Right cardiac atrium (tissue), 5 donors: ENCODE data around the gene FNIP2. TPM values are rescaled to one million over a fixed set of nuclear protein-coding genes. Genes with fewer than 3 reads are reported as not detected.

Experiments used
- ATAC-seq, 2 donors: fragments of 200-7000 bp; cut with Tn5 transposase; one replicate each; pipeline versions ENCODE4 v1.8.0 to v1.9.1; 2020; ENCODE audit warnings: moderate library complexity in 2 of 2, mild to moderate bottlenecking in 1 of 2
- DNase-seq, 3 donors: peaks; one replicate each; pipeline ENCODE4 v3.0.0-alpha.2; 2020
- H3K27ac ChIP-seq: one replicate; pipeline ENCODE4 v1.5.1; 2013; ENCODE audit warnings: mild to moderate bottlenecking, low read length, control low read depth, moderate library complexity
- H3K27me3 ChIP-seq: one replicate; pipeline ENCODE4 v1.6.1; 2013; ENCODE audit not compliant: control insufficient read depth, insufficient read depth
- H3K4me1 ChIP-seq: one replicate; pipeline ENCODE4 v1.6.1; 2013; ENCODE audit warnings: low read length; ENCODE audit not compliant: control insufficient read depth, insufficient read depth
- H3K4me3 ChIP-seq: one replicate; pipeline ENCODE4 v1.5.1; 2013; ENCODE audit warnings: low read length, control low read depth
- H3K9me3 ChIP-seq: one replicate; pipeline ENCODE4 v1.6.1; 2013; ENCODE audit warnings: low read length; ENCODE audit not compliant: control insufficient read depth
- WGBS: extraction: QIAGEN DNeasy Blood & Tissue Kit; methylation state at CpG from one replicate; pipeline ENCODE4 v1.1.7; 2013; 5-methylcytosine and 5-hydroxymethylcytosine counted together
- intact Hi-C, 4 donors: fragments of 100-400 bp; cut with DNase I; formaldehyde crosslinking; loops; one replicate each; pipeline versions ENCODE4 v1.11.0 to v1.14.0; 2022 to 2023
- polyA plus RNA-seq: library from polyadenylated mRNA; stranded (reverse); fragments of 200-250 nt; gene quantifications from one replicate; pipeline ENCODE4 v1.2.3, GENCODE V29; 2013
- total RNA-seq, 4 donors: library from RNA; stranded (reverse); fragmentation: NEBNext Ultra II Directional; extraction: Animal tissue kit (Norgen Biotek cat#: 25700); gene quantifications; one replicate each; pipeline ENCODE4 v1.2.1, GENCODE V29; 2021
- donor health status: healthy with polysubstance abuse.
- donor health status: DM: no; HTN: yes; CAD: no.
- donor health status: DM: no; HTN: no; CAD: no.
- donor health status: DM: no; HTN: yes; CAD: no; lungs with severe emphysema.
- donor health status: DM: yes; HTN: yes; CAD: no.

The FNIP2 gene
- total and polyA plus RNA-seq, 5 donors: 16.4 to 59.5 (median 46.3) TPM

DNA sequence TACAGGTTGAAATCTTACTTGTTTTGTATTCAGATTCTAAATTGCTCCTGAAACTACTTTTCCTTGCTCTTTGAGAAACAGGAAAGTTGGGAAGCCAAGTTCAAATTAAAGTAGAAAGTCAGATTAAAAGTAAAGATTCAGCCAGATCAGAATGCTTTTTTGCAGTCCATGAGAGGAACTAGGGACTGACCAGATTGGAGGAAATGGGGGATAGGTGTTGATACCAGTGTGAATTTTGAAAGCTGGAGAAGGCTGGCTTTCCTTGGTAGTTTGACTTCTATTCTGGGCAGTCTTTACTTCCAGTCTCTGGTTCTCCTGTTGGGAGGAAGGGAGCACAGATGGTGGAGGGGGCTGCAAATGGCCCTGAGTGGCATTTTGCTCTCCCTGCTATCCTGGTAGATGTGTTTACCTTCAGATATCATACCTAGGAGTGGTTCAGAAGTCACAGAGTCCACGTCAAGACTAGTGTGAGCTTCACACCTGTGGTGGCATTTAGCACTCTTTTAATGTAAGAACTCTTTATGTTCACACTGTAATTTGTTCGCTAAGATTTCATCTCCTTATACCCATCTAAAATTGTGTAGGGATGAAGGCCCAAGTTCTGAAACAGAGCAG is 68.8 kb downstream of the FNIP2 start:
- peaks cover 6% of the 10 kb centered on the region for H3K4me1 ChIP-seq
- no peaks in the 10 kb centered on the region for H3K27me3 ChIP-seq
- no peak overlapping the region for H3K4me3 ChIP-seq
- ATAC-seq (no peak), DNase-seq (no peak)
- H3K27ac ChIP-seq: no peak overlapping the region
- intact Hi-C loops: no loop called here
- H3K9me3 ChIP-seq: no peaks in the 10 kb centered on the region
- WGBS: 89% methylated on average over 2 of the region's 2 CpGs

DNA sequence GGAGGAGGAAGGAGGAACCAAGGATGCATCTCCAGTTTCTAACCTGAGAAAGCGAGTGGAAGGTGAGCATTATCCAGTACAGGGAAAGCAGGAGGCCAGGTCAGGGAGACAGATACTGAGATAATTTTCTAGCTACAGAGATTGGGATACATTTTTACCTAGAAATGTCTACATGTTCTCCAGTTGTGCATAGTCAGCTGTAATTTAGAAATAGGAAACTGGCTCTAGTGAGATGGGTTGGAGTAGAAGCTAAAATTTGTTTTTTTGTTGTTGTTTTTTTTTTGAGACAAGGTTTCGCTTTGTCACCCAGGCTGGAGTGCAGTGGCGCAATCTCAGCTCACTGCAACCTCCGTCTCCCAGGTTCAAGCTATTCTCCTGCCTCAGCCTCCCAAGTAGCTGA is 71.3 kb downstream of the FNIP2 start:
- DNase-seq: no peak
- intact Hi-C loops: loop anchor here in 2 of 4 donors (5.0 to 10.0 kb wide), 2 partner anchors 73 to 75 kb away; partner anchors contain the start of gene FNIP2 (in 2 of the 2)
- no peaks in the 10 kb centered on the region for H3K27me3 ChIP-seq
- H3K4me1 ChIP-seq: peaks cover 6% of the 10 kb centered on the region
- no peak overlapping the region for H3K27ac ChIP-seq
- no peak for ATAC-seq
- no peak overlapping the region for H3K4me3 ChIP-seq
- 94% methylated on average over 4 of the region's 4 CpGs for WGBS
- H3K9me3 ChIP-seq: no peaks in the 10 kb centered on the region

- intact Hi-C loops: loop anchor here in 2 of 4 donors (5.0 to 10.0 kb wide), 2 partner anchors 74 to 77 kb away; partner anchors contain the start of gene FNIP2 (in 2 of the 2)
- Histone ChIP-seq H3K4me3 (peak overlapping the region; percentile 48), H3K27me3 (no peaks in the 10 kb centered on the region), H3K9me3 (no peaks in the 10 kb centered on the region), H3K4me1 (peaks cover 3% of the 10 kb centered on the region), H3K27ac (peak overlapping the region; percentile 90)
- DNase-seq: peak in 2 of 3 donors; percentile 23 to 61
- 46% methylated on average over 3 of the region's 3 CpGs for WGBS
- ATAC-seq: peak; percentile 92 to 94
These were observed 72.7 kb downstream of the FNIP2 start for GRCh38 chr4:158841540-158841939.

DNA sequence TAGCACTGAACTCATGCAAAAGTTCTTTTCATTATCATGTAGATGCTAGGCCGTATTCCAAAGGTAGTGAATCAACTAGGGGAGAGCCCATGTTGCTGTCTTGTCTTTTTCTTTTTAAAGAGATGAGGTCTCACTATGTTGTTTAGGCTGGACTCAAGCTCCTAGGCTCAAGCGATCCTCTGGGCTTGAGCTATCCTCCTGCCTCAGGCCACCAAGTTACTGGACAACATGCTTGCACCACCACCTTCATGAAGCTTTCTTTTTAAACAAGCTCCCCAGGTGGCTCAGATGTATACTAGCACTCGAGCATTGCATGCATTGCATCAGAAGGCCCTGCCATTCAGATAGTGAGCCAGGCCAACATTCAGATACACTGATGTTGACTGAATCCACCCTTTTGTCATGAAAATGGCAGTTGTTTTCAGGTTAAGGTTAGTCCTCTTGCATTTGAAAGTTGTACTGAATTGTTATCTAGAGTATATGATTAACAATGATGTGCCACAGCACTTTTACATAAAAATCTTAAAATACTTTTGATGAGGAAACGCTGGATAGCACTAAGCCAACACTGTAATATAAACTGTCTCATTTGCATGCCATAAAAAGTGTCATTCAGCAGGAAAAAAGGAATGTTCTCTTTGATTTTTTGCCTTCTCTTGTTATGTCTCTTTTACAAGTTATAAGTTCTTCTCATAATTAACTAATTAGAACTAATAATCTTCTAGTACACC is 76.7 kb downstream of the FNIP2 start:
- Histone ChIP-seq H3K27me3 (no peaks in the 10 kb centered on the region), H3K27ac (no peak overlapping the region), H3K9me3 (no peaks in the 10 kb centered on the region), H3K4me3 (no peak overlapping the region), H3K4me1 (peaks cover 5% of the 10 kb centered on the region)
- intact Hi-C loops: loop anchor here in 2 of 4 donors (5.0 to 10.0 kb wide), 2 partner anchors 81 to 113 kb away; partner anchors contain the start of gene FNIP2 (in 1 of the 2)
- ATAC-seq (no peak), DNase-seq (no peak)
- 79% methylated on average over 4 of the region's 4 CpGs for WGBS

- ATAC-seq: peak in 1 of 2 donors; percentile 19
- H3K27me3 ChIP-seq: no peaks in the 10 kb centered on the region
- H3K4me1 ChIP-seq: peaks cover 2% of the 10 kb centered on the region
- 96% methylated on average over 4 of the region's 4 CpGs for WGBS
- DNase-seq: no peak
- intact Hi-C loops: loop anchor here in 2 of 4 donors (5.0 to 10.0 kb wide), 2 partner anchors 83 to 115 kb away; partner anchors contain the start of gene FNIP2 (in 1 of the 2)
- no peaks in the 10 kb centered on the region for H3K9me3 ChIP-seq
- no peak overlapping the region for H3K27ac ChIP-seq
- no peak overlapping the region for H3K4me3 ChIP-seq
These were observed 78.7 kb downstream of the FNIP2 start for GRCh38 chr4:158847535-158847934.

GRCh38 chr4:158849681-158850080 is 80.9 kb downstream of the FNIP2 start:
- ATAC-seq (no peak), DNase-seq (no peak)
- Histone ChIP-seq H3K4me3 (no peak overlapping the region), H3K27me3 (no peaks in the 10 kb centered on the region), H3K4me1 (peaks cover 2% of the 10 kb centered on the region), H3K27ac (no peak overlapping the region), H3K9me3 (no peaks in the 10 kb centered on the region)
- 74% methylated on average over 2 of the region's 2 CpGs for WGBS
- intact Hi-C loops: loop anchor here (2.0 to 10.0 kb wide), 6 partner anchors 85 to 595 kb away; partner anchors contain the start of gene FNIP2 (in 1 of the 4)

- no peaks in the 10 kb centered on the region for H3K27me3 ChIP-seq
- ATAC-seq (no peak), DNase-seq (no peak)
- no peak overlapping the region for H3K4me3 ChIP-seq
- intact Hi-C loops: loop anchor here in 3 of 4 donors (2.0 to 10.0 kb wide), 4 partner anchors 120 to 594 kb away; no protein-coding TSS in a partner anchor
- no peaks in the 10 kb centered on the region for H3K9me3 ChIP-seq
- H3K4me1 ChIP-seq: peaks cover 2% of the 10 kb centered on the region
- H3K27ac ChIP-seq: no peak overlapping the region
These were observed 81.5 kb downstream of the FNIP2 start for GRCh38 chr4:158850371-158850770.

DNA sequence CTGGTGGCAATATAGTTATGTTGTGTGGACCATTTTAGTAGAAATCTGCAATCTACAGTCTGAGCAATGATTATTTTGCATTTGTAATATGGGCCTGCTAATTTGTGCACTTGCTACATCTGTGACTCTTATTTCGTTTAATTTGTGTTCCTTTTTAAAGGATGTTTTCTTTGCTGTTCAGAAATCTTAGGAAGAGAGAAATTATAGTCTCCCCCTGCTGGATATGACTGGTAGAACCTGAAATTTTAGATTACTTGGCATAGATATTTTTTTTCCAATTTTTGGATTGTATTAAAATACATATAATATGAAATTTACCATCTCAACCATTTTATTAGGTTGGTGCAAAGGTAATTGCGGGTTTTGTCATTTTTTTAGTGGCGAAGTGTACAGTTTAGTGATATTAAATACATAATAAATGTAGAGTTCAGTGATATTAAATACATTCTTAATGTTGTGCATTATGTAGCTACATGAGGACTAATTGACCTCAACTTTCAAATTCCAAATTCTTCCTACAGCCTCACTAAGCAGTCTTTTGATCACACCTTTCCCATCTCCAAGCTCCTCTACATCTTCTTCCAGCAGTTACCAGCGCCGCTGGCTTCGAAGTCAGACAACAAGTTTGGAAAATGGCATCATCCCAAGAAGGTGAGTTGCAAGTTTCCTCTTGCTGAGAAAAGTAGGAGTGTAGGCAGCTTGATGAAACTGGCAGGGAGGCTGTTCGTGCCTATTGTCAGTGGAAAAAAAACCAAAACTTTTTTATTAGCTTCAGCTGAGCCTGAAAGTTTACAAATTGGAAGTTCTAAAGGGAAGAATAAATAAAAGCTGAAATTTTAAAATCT is 82.2 kb downstream of the FNIP2 start:
- Histone ChIP-seq H3K9me3 (no peaks in the 10 kb centered on the region), H3K27ac (no peak overlapping the region), H3K4me3 (no peak overlapping the region), H3K27me3 (no peaks in the 10 kb centered on the region), H3K4me1 (peaks cover 2% of the 10 kb centered on the region)
- intact Hi-C loops: loop anchor here in 3 of 4 donors (2.0 to 10.0 kb wide), 4 partner anchors 120 to 594 kb away; no protein-coding TSS in a partner anchor
- WGBS: 63% methylated on average over 7 of the region's 7 CpGs
- DNase-seq (no peak), ATAC-seq (no peak)

GRCh38 chr4:158854236-158854635 is 85.4 kb downstream of the FNIP2 start:
- no peaks in the 10 kb centered on the region for H3K4me1 ChIP-seq
- DNase-seq (no peak), ATAC-seq (peak; percentile 35 to 40)
- intact Hi-C loops: loop anchor here in 3 of 4 donors (5.0 to 10.0 kb wide), 3 partner anchors 321 to 591 kb away; no protein-coding TSS in a partner anchor
- H3K9me3 ChIP-seq: no peaks in the 10 kb centered on the region
- H3K27ac ChIP-seq: no peak overlapping the region
- H3K4me3 ChIP-seq: no peak overlapping the region
- no peaks in the 10 kb centered on the region for H3K27me3 ChIP-seq
- WGBS: 91% methylated on average over 6 of the region's 6 CpGs

DNA sequence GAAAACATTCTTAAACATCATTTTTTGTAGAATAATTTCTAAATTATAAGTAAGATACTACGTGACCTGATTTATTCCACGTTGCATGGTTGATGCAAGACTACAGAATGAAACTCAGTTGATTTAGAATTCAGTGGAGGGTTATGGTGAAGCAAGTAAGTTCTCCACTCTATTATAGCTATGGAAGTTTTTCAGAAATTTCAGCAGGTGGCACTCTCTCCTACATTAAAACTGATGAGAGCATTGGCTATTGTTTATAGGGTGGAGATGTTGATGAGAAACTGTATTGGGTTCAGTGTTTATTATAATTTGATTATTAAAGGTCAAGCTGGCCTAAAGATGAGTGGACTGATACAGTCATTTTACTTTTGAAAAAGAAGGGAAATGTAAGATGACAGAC is 88.0 kb downstream of the FNIP2 start:
- ATAC-seq: peak; percentile 68 to 78
- DNase-seq: no peak
- WGBS: 73% methylated on average over 2 of the region's 2 CpGs
- Histone ChIP-seq H3K4me1 (no peaks in the 10 kb centered on the region), H3K9me3 (no peaks in the 10 kb centered on the region), H3K4me3 (no peak overlapping the region), H3K27me3 (no peaks in the 10 kb centered on the region), H3K27ac (no peak overlapping the region)
- intact Hi-C loops: loop anchor here in 3 of 4 donors (5.0 to 10.0 kb wide), 3 partner anchors 318 to 588 kb away; no protein-coding TSS in a partner anchor
